PFSK-1 (cell line): Measurements from ENCODE around the gene BBOF1.

ENCODE experiments used
- FOXP2 ChIP-seq: optimal IDR thresholded peaks from 2 replicates; pipeline ENCODE3; 2011; ENCODE audit warnings: borderline replicate concordance, control low read depth, inconsistent platforms; ENCODE audit not compliant: insufficient read depth; ENCODE audit errors: extremely low read length, extremely low read depth
- POLR2AphosphoS5 ChIP-seq: IDR thresholded peaks from 2 replicates; pipeline ENCODE4 v1.6.1; 2012; ENCODE audit warnings: low read depth, mild to moderate bottlenecking, control low read depth, low read length, moderate library complexity
- TAF1 ChIP-seq: IDR thresholded peaks from 2 replicates; pipeline ENCODE4 v1.6.1; 2012; ENCODE audit warnings: low read length, control low read depth, borderline replicate concordance; ENCODE audit not compliant: insufficient read depth

GRCh38 chr14:73995977-73996378 is 23.2 kb upstream of the BBOF1 start:
- TF ChIP-seq POLR2AphosphoS5 (no peak), FOXP2 (no peak), TAF1 (no peak)
